ENCODE measurements around the gene NCKAP5L. TPM values are rescaled to one million over a fixed set of nuclear protein-coding genes. Genes with fewer than 3 reads are reported as not detected.

NCKAP5L gene
- total RNA-seq, 1 donor from 2014 or later = 33.4 TPM

DNA sequence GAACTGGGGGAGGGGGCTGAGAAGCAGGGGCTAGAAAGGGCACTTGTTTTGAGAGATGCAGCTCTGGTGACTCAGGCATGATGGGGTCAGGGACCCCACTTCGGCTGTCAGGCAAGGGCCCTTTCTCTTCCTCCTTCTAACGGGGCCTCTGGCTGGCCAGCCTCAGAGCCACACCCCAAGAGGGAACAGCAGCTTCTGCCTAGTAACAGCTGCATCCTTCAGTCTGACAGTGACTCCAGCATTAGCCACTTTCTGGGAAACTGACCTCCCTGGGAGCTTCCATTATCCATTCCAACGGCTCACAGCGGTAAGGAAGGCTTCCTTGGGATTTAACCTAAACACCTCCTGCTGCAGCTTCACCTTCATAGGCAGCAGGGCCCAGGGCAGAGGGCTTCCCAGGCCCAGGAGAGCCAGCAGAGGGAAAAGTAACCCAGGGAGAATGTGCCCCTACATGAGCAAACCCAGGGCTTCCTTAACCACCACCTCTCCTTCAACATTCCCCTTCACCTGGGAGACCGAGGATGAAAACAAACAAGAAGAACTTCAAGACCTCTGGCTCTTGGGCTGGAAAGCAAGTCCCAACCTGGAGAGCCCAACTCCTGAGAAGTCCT lies 2.7 kb downstream of the NCKAP5L start:
- H3K4me3 ChIP-seq = no peak overlapping the region

GRCh38 chr12:49824895-49825294 lies 3.3 kb downstream of the NCKAP5L start:
- Histone ChIP-seq H3K4me3 (no peak overlapping the region), H3K4me1 (peaks cover 5 to 35% of the 10 kb centered on the region in 2 donors), H3K36me3 (peaks cover 3 to 7% of the 10 kb centered on the region in 2 donors), H3K27me3 (no peaks in the 10 kb centered on the region), H3K27ac (peak overlapping the region; percentile 40 to 91), H3K9me3 (no peaks in the 10 kb centered on the region)
- intact Hi-C loops (cut with DNase I) = no loop called here
- TF ChIP-seq, protein P1, sequence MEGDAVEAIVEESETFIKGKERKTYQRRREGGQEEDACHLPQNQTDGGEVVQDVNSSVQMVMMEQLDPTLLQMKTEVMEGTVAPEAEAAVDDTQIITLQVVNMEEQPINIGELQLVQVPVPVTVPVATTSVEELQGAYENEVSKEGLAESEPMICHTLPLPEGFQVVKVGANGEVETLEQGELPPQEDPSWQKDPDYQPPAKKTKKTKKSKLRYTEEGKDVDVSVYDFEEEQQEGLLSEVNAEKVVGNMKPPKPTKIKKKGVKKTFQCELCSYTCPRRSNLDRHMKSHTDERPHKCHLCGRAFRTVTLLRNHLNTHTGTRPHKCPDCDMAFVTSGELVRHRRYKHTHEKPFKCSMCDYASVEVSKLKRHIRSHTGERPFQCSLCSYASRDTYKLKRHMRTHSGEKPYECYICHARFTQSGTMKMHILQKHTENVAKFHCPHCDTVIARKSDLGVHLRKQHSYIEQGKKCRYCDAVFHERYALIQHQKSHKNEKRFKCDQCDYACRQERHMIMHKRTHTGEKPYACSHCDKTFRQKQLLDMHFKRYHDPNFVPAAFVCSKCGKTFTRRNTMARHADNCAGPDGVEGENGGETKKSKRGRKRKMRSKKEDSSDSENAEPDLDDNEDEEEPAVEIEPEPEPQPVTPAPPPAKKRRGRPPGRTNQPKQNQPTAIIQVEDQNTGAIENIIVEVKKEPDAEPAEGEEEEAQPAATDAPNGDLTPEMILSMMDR (IDR thresholded peaks at IDR 0.05) = no peak
- no peak for DNase-seq (ENCODE audit: low spot score in 2 of 2)

More for the DNA sequence above, 2.7 kb downstream of the NCKAP5L start:
- peak in 1 of 2 donors; percentile 73 for DNase-seq (ENCODE audit: low spot score in 2 of 2)
- TF ChIP-seq, protein P1 (IDR thresholded peaks at IDR 0.05) = no peak
- Histone ChIP-seq H3K27me3 (no peaks in the 10 kb centered on the region), H3K4me1 (peaks cover 5 to 35% of the 10 kb centered on the region in 2 donors), H3K36me3 (peaks cover 3 to 7% of the 10 kb centered on the region in 2 donors), H3K9me3 (no peaks in the 10 kb centered on the region), H3K27ac (peak overlapping the region; percentile 27 to 91)
- intact Hi-C loops (cut with DNase I) = no loop called here

GRCh38 chr12:49824416-49824815 lies 3.8 kb downstream of the NCKAP5L start:
- intact Hi-C loops (cut with DNase I) = no loop called here
- Histone ChIP-seq H3K27ac (peak overlapping the region; percentile 17 to 40), H3K36me3 (peaks cover 3 to 7% of the 10 kb centered on the region in 2 donors), H3K27me3 (no peaks in the 10 kb centered on the region), H3K4me1 (peaks cover 5 to 35% of the 10 kb centered on the region in 2 donors), H3K4me3 (peak overlapping the region in 1 of 2 donors; percentile 11), H3K9me3 (no peaks in the 10 kb centered on the region)
- DNase-seq (ENCODE audit: low spot score in 2 of 2) = no peak
- TF ChIP-seq, protein P1 (IDR thresholded peaks at IDR 0.05) = no peak

DNA sequence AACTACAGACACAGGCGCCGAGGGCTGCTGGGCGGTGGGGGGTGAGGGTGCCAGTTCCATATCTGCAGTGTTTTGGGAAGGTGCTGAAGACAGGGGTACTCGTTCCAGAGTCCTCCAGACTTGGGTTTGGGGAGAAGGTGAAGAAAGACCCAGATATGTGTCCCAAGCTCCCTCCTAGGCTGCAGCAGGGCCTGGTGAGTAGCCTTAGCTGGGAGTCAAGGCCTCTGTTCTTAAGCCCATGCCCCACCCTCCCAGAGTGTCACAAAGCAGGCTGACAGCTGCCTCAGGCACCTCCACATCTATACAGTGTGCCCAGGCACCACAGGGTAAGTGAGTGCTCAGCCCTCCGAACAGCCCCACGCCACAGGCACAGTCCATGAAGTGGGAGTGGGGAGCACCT lies 4.3 kb downstream of the NCKAP5L start:
- H3K27ac ChIP-seq = peak overlapping the region; percentile 17 to 40
- no peaks in the 10 kb centered on the region for H3K9me3 ChIP-seq
- intact Hi-C loops (cut with DNase I) = no loop called here
- no peaks in the 10 kb centered on the region for H3K27me3 ChIP-seq
- peak overlapping the region in 1 of 2 donors; percentile 11 for H3K4me3 ChIP-seq
- no peak for DNase-seq (ENCODE audit: low spot score in 2 of 2)
- peaks cover 3 to 7% of the 10 kb centered on the region in 2 donors for H3K36me3 ChIP-seq
- TF ChIP-seq, protein P1 (IDR thresholded peaks at IDR 0.05) = no peak
- peaks cover 5 to 31% of the 10 kb centered on the region in 2 donors for H3K4me1 ChIP-seq

DNA sequence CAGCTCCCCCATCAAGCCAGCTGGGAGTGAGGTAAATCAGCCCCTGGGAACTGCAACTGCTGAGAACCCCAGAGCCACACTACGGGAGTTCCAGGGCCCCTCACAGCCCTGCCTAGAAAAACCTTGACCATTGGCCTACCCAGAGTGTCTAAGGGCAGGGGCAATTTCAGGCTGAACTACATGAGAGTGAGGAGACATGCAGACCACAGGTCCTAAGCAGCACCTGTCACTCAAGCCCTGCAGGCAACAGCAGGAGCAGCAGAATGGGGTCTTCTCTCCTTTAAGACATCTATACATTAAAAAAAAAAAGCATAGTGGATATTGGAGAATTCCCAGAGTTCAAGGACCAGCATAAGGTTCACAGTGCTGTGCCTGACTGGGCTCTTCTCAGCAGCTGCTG lies 4.9 kb downstream of the NCKAP5L start:
- Histone ChIP-seq H3K9me3 (no peaks in the 10 kb centered on the region), H3K4me1 (peaks cover 5 to 29% of the 10 kb centered on the region in 2 donors), H3K27me3 (no peaks in the 10 kb centered on the region), H3K27ac (no peak overlapping the region), H3K36me3 (peaks cover 3 to 7% of the 10 kb centered on the region in 2 donors), H3K4me3 (no peak overlapping the region)
- DNase-seq (ENCODE audit: low spot score in 2 of 2) = no peak
- TF ChIP-seq, protein P1 (IDR thresholded peaks at IDR 0.05) = no peak
- intact Hi-C loops (cut with DNase I) = no loop called here
